ENCODE results near the gene CA4.
A peak's percentile ranks its signal among the peaks of the same experiment; 100 is the strongest.
"Not testable (repeated sequence)": the region's sequence is repeated elsewhere in the genome, so short reads cannot be mapped to it uniquely, and the experiment has no call there.

Gene CA4

GRCh38 chr17:60149691-60150582, at the start of gene CA4:
TSS of gene CA4 (plus strand) at chr17:60149973. CDS start at chr17:60150035, 62 bp downstream.
- H3K4me3 ChIP-seq (ENCODE audit: low read depth, low read length, poor library complexity, severe bottlenecking): no peak within 1 kb of the TSS
- H3F3A ChIP-seq (ENCODE audit: insufficient read depth, low read length): no peaks in the 10 kb centered on the region
- H2AFZ ChIP-seq (ENCODE audit: low read length): no peak within 1 kb of the TSS
- no peaks in the 10 kb centered on the region for H4K20me1 ChIP-seq (ENCODE audit: insufficient read depth, low read length)
- H3K9ac ChIP-seq (ENCODE audit: low read length): no peak within 1 kb of the TSS
- TF ChIP-seq CTCF (IDR thresholded peaks at IDR 0.05; ENCODE audit: low read length) (no peak), EZH2 (IDR thresholded peaks at IDR 0.05; ENCODE audit: borderline replicate concordance, low read length) (no peak)
- H3K9me2 ChIP-seq (ENCODE audit: low read depth, low read length): no peaks in the 10 kb centered on the region
- H3K27ac ChIP-seq (ENCODE audit: low read depth, low read length, poor library complexity, severe bottlenecking): no peak within 1 kb of the TSS
- peaks cover 11% of the 10 kb centered on the region for H3K4me1 ChIP-seq (ENCODE audit: insufficient read depth, low read length, severe bottlenecking)
- no peaks in the 10 kb centered on the region for H3K79me2 ChIP-seq (ENCODE audit: insufficient read depth, low read length)
- no peaks in the 10 kb centered on the region for H3K36me3 ChIP-seq (ENCODE audit: insufficient read depth, low read length)
- peaks cover 5% of the 10 kb centered on the region; the same call in 1 of the 2 replicates for H3K27me3 ChIP-seq (ENCODE audit: insufficient read depth, low read length)
- H3K4me2 ChIP-seq (ENCODE audit: low read length): no peak within 1 kb of the TSS
- no peaks in the 10 kb centered on the region for H3K9me3 ChIP-seq (ENCODE audit: low read length)

DNA sequence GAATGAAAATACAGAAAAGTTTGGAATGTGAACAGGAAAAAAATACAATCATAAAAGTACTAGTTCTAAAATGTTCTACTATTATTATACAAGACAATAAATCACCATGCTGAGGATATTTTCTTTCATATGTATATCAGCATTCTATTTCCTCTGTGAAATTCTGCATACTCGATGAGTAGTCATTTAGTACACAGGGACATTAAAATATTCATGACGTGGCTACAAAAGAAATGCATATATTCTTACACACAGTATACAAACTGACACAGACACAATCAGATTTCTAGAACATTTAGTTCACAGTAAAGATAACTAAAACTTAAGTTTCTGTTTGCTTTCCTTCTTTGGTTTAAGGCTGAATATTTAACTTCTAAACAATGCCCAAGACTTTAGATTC, 49.2 kb upstream of the CA4 start:
- H3K79me2 ChIP-seq (ENCODE audit: insufficient read depth, low read length); H2AFZ ChIP-seq (ENCODE audit: low read length): not testable (repeated sequence)

GRCh38 chr17:60102015-60102631, 47.6 kb upstream of the CA4 start:
- not testable (repeated sequence) for H3K9me3 ChIP-seq (ENCODE audit: low read length); H3K36me3 ChIP-seq (ENCODE audit: insufficient read depth, low read length); H4K20me1 ChIP-seq (ENCODE audit: insufficient read depth, low read length); H3F3A ChIP-seq (ENCODE audit: insufficient read depth, low read length); H3K79me2 ChIP-seq (ENCODE audit: insufficient read depth, low read length); H3K9me2 ChIP-seq (ENCODE audit: low read depth, low read length); H3K27me3 ChIP-seq (ENCODE audit: insufficient read depth, low read length)
- H3K9ac ChIP-seq (ENCODE audit: low read length): peak overlapping the region; percentile 47; the same call in 1 of the 2 replicates
- peak overlapping the region; percentile 53 for H3K27ac ChIP-seq (ENCODE audit: low read depth, low read length, poor library complexity, severe bottlenecking)
- H3K4me3 ChIP-seq (ENCODE audit: low read depth, low read length, poor library complexity, severe bottlenecking): peak overlapping the region; percentile 44
- peaks cover 23% of the 10 kb centered on the region for H3K4me1 ChIP-seq (ENCODE audit: insufficient read depth, low read length, severe bottlenecking)
- peak overlapping the region; percentile 74 for H3K4me2 ChIP-seq (ENCODE audit: low read length)
- peak overlapping the region; percentile 94 for H2AFZ ChIP-seq (ENCODE audit: low read length)

More for the DNA sequence above, 49.2 kb upstream of the CA4 start:
- not testable (repeated sequence) for H3K9me3 ChIP-seq (ENCODE audit: low read length); H3K27ac ChIP-seq (ENCODE audit: low read depth, low read length, poor library complexity, severe bottlenecking); H3K9ac ChIP-seq (ENCODE audit: low read length); H3F3A ChIP-seq (ENCODE audit: insufficient read depth, low read length); H3K9me2 ChIP-seq (ENCODE audit: low read depth, low read length); H4K20me1 ChIP-seq (ENCODE audit: insufficient read depth, low read length); H3K4me2 ChIP-seq (ENCODE audit: low read length); H3K4me3 ChIP-seq (ENCODE audit: low read depth, low read length, poor library complexity, severe bottlenecking); H3K27me3 ChIP-seq (ENCODE audit: insufficient read depth, low read length); H3K36me3 ChIP-seq (ENCODE audit: insufficient read depth, low read length)
- peaks cover 12% of the 10 kb centered on the region for H3K4me1 ChIP-seq (ENCODE audit: insufficient read depth, low read length, severe bottlenecking)

DNA sequence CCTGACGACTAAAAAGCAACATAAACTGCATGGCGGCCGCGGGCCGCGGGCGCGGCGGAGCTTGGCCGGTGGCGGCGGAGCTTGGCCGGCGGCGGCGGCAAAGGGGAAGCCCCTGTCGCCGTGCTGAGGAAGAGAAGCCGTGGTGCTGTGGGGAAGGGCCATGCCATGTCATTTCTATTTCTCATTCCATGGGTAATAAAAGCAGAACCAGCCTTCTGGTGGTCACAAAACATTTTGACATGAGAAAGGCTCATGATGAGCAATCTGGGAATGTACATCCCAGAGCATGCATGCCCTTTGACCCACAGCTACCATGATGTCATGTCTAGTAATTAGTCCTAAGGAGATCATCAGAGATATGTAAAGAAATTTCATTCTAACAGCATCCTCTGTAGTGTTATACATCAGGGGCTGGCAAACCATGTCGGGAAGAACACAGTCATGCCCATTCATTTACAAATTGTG, 47.1 kb upstream of the CA4 start:
- Histone ChIP-seq H3K36me3 (ENCODE audit: insufficient read depth, low read length) (no peaks in the 10 kb centered on the region), H3K4me1 (ENCODE audit: insufficient read depth, low read length, severe bottlenecking) (peaks cover 23% of the 10 kb centered on the region), H2AFZ (ENCODE audit: low read length) (peak overlapping the region; percentile 94), H3K4me2 (ENCODE audit: low read length) (peak overlapping the region; percentile 74), H3K9me2 (ENCODE audit: low read depth, low read length) (no peaks in the 10 kb centered on the region), H3K9ac (ENCODE audit: low read length) (peak overlapping the region; percentile 47; the same call in 1 of the 2 replicates), H3K4me3 (ENCODE audit: low read depth, low read length, poor library complexity, severe bottlenecking) (peak overlapping the region; percentile 44), H3F3A (ENCODE audit: insufficient read depth, low read length) (no peaks in the 10 kb centered on the region), H3K27me3 (ENCODE audit: insufficient read depth, low read length) (no peaks in the 10 kb centered on the region), H3K9me3 (ENCODE audit: low read length) (no peaks in the 10 kb centered on the region), H3K79me2 (ENCODE audit: insufficient read depth, low read length) (no peaks in the 10 kb centered on the region), H4K20me1 (ENCODE audit: insufficient read depth, low read length) (no peaks in the 10 kb centered on the region), H3K27ac (ENCODE audit: low read depth, low read length, poor library complexity, severe bottlenecking) (no peak overlapping the region)
- no peak for TF ChIP-seq EZH2 (IDR thresholded peaks at IDR 0.05; ENCODE audit: borderline replicate concordance, low read length)
- TF ChIP-seq CTCF (IDR thresholded peaks at IDR 0.05; ENCODE audit: low read length): no peak
